Naive thymus-derived CD4-positive, alpha-beta T cell (primary cell): ENCODE data around the gene ACE. TPM values are rescaled to one million over a fixed set of nuclear protein-coding genes. Genes with fewer than 3 reads are reported as not detected.

Experiments
- ATAC-seq: fragments of 150-1000 bp; cut with Tn5 transposase; 2 replicates; pipeline ENCODE4 v1.10.0; 2021; ENCODE audit warnings: mild to moderate bottlenecking, moderate library complexity
- CTCF ChIA-PET: fragments of 350-600 bp; sonication (Branson Sonifier 250); formaldehyde crosslinking; loops from one replicate; lab custom pipeline; 2021; ENCODE audit warnings: antibody characterized with exemption; lab: Charles Lee
- POLR2A ChIA-PET: fragments of 350-600 bp; sonication (Branson Sonifier 250); formaldehyde crosslinking; loops from one replicate; lab custom pipeline; 2021; ENCODE audit warnings: antibody characterized with exemption, inconsistent platforms; lab: Charles Lee
- DNase-seq, 9 donors: peaks; one replicate each; pipeline versions ENCODE4 v3.0.0 to v3.0.0-alpha.2; 2020 to 2022; ENCODE audit warnings: mixed read lengths in 1 of 9
- H3K27ac ChIP-seq: one replicate; pipeline ENCODE4 v1.7.0; 2013; ENCODE audit warnings: mild to moderate bottlenecking, low read depth, low read length, moderate library complexity
- H3K27me3 ChIP-seq, 2 donors: one replicate each; pipeline ENCODE4 v1.7.0; 2013; ENCODE audit warnings: low read length in 2 of 2, mild to moderate bottlenecking in 2 of 2, moderate library complexity in 2 of 2; ENCODE audit not compliant: control insufficient read depth in 2 of 2, insufficient read depth in 2 of 2
- H3K36me3 ChIP-seq, 3 experiments: 1 replicate in 2 of 3; 2 replicates in 1 of 3; pipeline ENCODE4 v1.7.0; 2013; ENCODE audit warnings: low read length in 3 of 3, mild to moderate bottlenecking in 3 of 3, moderate library complexity in 1 of 3; ENCODE audit not compliant: insufficient read depth in 3 of 3, control insufficient read depth in 2 of 3
- H3K4me1 ChIP-seq, 2 donors: one replicate each; pipeline ENCODE4 v1.7.0; 2013; ENCODE audit warnings: low read length in 2 of 2, mild to moderate bottlenecking in 2 of 2, moderate library complexity in 1 of 2; ENCODE audit not compliant: control insufficient read depth in 2 of 2, insufficient read depth in 2 of 2
- H3K4me3 ChIP-seq: 2 replicates; pipeline ENCODE4 v1.7.0; 2013; ENCODE audit warnings: mild to moderate bottlenecking, low read length
- H3K9me3 ChIP-seq, 3 experiments: 1 replicate in 2 of 3; 2 replicates in 1 of 3; pipeline ENCODE4 v1.7.0; 2013; ENCODE audit warnings: low read length in 3 of 3; ENCODE audit not compliant: control insufficient read depth in 2 of 3
- H3K27ac Mint-ChIP-seq, 9 donors: one replicate each; pipeline ENCODE4 v1.8.0; 2020 to 2022; ENCODE audit warnings: mixed read lengths in 9 of 9, mild to moderate bottlenecking in 8 of 9, moderate library complexity in 5 of 9, inconsistent platforms in 2 of 9
- H3K27me3 Mint-ChIP-seq, 5 donors: one replicate each; pipeline ENCODE4 v1.8.0; 2021 to 2022; ENCODE audit warnings: mixed read lengths in 5 of 5, mild to moderate bottlenecking in 1 of 5
- H3K36me3 Mint-ChIP-seq, 5 donors: one replicate each; pipeline ENCODE4 v1.8.0; 2020 to 2022; ENCODE audit warnings: mixed read lengths in 5 of 5, mild to moderate bottlenecking in 3 of 5, inconsistent platforms in 1 of 5
- H3K4me1 Mint-ChIP-seq, 7 donors: one replicate each; pipeline ENCODE4 v1.8.0; 2020 to 2022; ENCODE audit warnings: mixed read lengths in 7 of 7, mild to moderate bottlenecking in 3 of 7, inconsistent platforms in 1 of 7
- H3K4me3 Mint-ChIP-seq, 10 donors: one replicate each; pipeline ENCODE4 v1.8.0; 2020 to 2022; ENCODE audit warnings: mild to moderate bottlenecking in 10 of 10, mixed read lengths in 10 of 10, moderate library complexity in 6 of 10, inconsistent platforms in 2 of 10
- H3K9me3 Mint-ChIP-seq, 11 donors: one replicate each; pipeline ENCODE4 v1.8.0; 2020 to 2022; ENCODE audit warnings: mixed read lengths in 11 of 11, mild to moderate bottlenecking in 4 of 11, inconsistent platforms in 1 of 11, moderate library complexity in 1 of 11
- intact Hi-C, 2 donors: fragments of 100-400 bp; cut with micrococcal nuclease; formaldehyde crosslinking; loops; one replicate each; pipeline ENCODE4 v1.15.1; 2023
- polyA plus RNA-seq, 2 donors: library from polyadenylated mRNA; unstranded; fragments of 300-500 nt; fragmentation: Illumina TruSeq; gene quantifications; one replicate each; pipeline ENCODE4 v1.2.3, GENCODE V29; 2021
- total RNA-seq, 6 experiments: library from RNA in 5 of 6; stranded (reverse) in 5 of 6; gene quantifications; 1 replicate in 5 of 6; 2 replicates in 1 of 6; pipeline ENCODE4 v1.2.3 and lab custom pipeline; 2021 to 2026

Gene ACE
- total and polyA plus RNA-seq, 7 experiments from 2014 or later: 0.73 to 14.4 (median 2.3) TPM; not detected in 2

- intact Hi-C loops: loop anchor here (1.0 to 10.0 kb wide), 10 partner anchors 21 to 396 kb away; partner anchors contain the start of genes DCAF7 (in 2 of the 2), ACE (in 1 of the 2), CCDC47 (in 1 of the 2) and DDX42 (in 1 of the 2)
- DNase-seq (peak; percentile 34 to 83 (median 54)), ATAC-seq (peak; percentile 74)
- Mint-ChIP-seq H3K36me3 (peaks cover 0 to 7% (median 0%) of the 10 kb centered on the region in 5 donors), H3K4me3 (peak within 1 kb of the TSS; percentile 69 to 87 (median 79)), H3K9me3 (no peaks in the 10 kb centered on the region), H3K27ac (peak within 1 kb of the TSS; percentile 33 to 86 (median 72)), H3K4me1 (peaks cover 11 to 37% (median 22%) of the 10 kb centered on the region in 7 donors), H3K27me3 (peaks cover 0 to 24% (median 0%) of the 10 kb centered on the region in 5 donors)
- H3K9me3 ChIP-seq: no peaks in the 10 kb centered on the region
- POLR2A ChIA-PET: interaction anchor here (0.6 to 1.9 kb wide), 5 partner anchors 11 to 252 kb away, joined by 3 to 5 read pairs (median 4); no protein-coding TSS in a partner anchor
- H3K4me3 ChIP-seq: peak within 1 kb of the TSS; percentile 61
- CTCF ChIA-PET: interaction anchor here (0.7 to 1.2 kb wide), 3 partner anchors 19 to 21 kb away, joined by 3 to 5 read pairs (median 3); no protein-coding TSS in a partner anchor
- H3K27me3 ChIP-seq: no peaks in the 10 kb centered on the region
- peaks cover 9 to 11% of the 10 kb centered on the region in 2 donors for H3K4me1 ChIP-seq
- no peaks in the 10 kb centered on the region for H3K36me3 ChIP-seq
- peak within 1 kb of the TSS; percentile 67 for H3K27ac ChIP-seq
Observed at GRCh38 chr17:63445954-63446752, 30.7 kb upstream of the ACE start, which contains the start of gene CYB561. CYB561 (minus strand) TSS chr17:63446306; CDS start chr17:63437547, 8,759 bp downstream.

GRCh38 chr17:63446753-63447470, 29.9 kb upstream of the ACE start:
- Mint-ChIP-seq H3K4me3 (peak overlapping the region; percentile 58 to 87 (median 79)), H3K27me3 (peaks cover 0 to 30% (median 0%) of the 10 kb centered on the region in 5 donors), H3K36me3 (peaks cover 0 to 7% (median 0%) of the 10 kb centered on the region in 5 donors), H3K4me1 (peaks cover 11 to 34% (median 20%) of the 10 kb centered on the region in 7 donors), H3K27ac (peak overlapping the region; percentile 33 to 84 (median 64)), H3K9me3 (no peaks in the 10 kb centered on the region)
- intact Hi-C loops: loop anchor here (1.0 to 10.0 kb wide), 10 partner anchors 22 to 395 kb away; partner anchors contain the start of genes DCAF7 (in 2 of the 2), ACE (in 1 of the 2), CCDC47 (in 1 of the 2) and DDX42 (in 1 of the 2)
- H3K4me3 ChIP-seq: peak overlapping the region; percentile 61
- ATAC-seq (peak; percentile 19), DNase-seq (peak; percentile 19 to 54 (median 35))
- H3K4me1 ChIP-seq: peaks cover 9 to 11% of the 10 kb centered on the region in 2 donors
- POLR2A ChIA-PET: interaction anchor here (0.6 to 1.1 kb wide), 5 partner anchors 14 to 260 kb away, joined by 3 to 4 read pairs (median 3); no protein-coding TSS in a partner anchor
- no peaks in the 10 kb centered on the region for H3K27me3 ChIP-seq
- H3K36me3 ChIP-seq: no peaks in the 10 kb centered on the region
- H3K27ac ChIP-seq: peak overlapping the region; percentile 67
- no peaks in the 10 kb centered on the region for H3K9me3 ChIP-seq
- CTCF ChIA-PET: interaction anchor here (0.7 to 1.2 kb wide), 3 partner anchors 19 to 402 kb away, joined by 3 to 5 read pairs (median 4); no protein-coding TSS in a partner anchor

GRCh38 chr17:63447471-63448009, 29.3 kb upstream of the ACE start:
- intact Hi-C loops: loop anchor here (2.0 to 10.0 kb wide), 8 partner anchors 23 to 395 kb away; partner anchors contain the start of genes ACE (in 1 of the 2), CCDC47 (in 1 of the 2), DCAF7 (in 1 of the 2) and DDX42 (in 1 of the 2)
- POLR2A ChIA-PET: interaction anchor here (0.5 to 0.6 kb wide), 2 partner anchors 151 to 259 kb away, joined by 3 read pairs; no protein-coding TSS in a partner anchor
- Mint-ChIP-seq H3K27me3 (peaks cover 0 to 32% (median 0%) of the 10 kb centered on the region in 5 donors), H3K36me3 (peaks cover 0 to 7% (median 0%) of the 10 kb centered on the region in 5 donors), H3K9me3 (no peaks in the 10 kb centered on the region), H3K27ac (peak overlapping the region in 8 of 9 donors; percentile 33 to 84 (median 66)), H3K4me3 (peak overlapping the region; percentile 58 to 87 (median 79)), H3K4me1 (peaks cover 11 to 32% (median 20%) of the 10 kb centered on the region in 7 donors)
- H3K27ac ChIP-seq: no peak overlapping the region
- CTCF ChIA-PET: interaction anchor here (0.7 to 1.2 kb wide), 3 partner anchors 20 to 401 kb away, joined by 3 to 5 read pairs (median 4); no protein-coding TSS in a partner anchor
- ATAC-seq (no peak), DNase-seq (no peak)
- H3K36me3 ChIP-seq: no peaks in the 10 kb centered on the region
- no peaks in the 10 kb centered on the region for H3K27me3 ChIP-seq
- peaks cover 9 to 11% of the 10 kb centered on the region in 2 donors for H3K4me1 ChIP-seq
- H3K4me3 ChIP-seq: peak overlapping the region; percentile 61
- H3K9me3 ChIP-seq: no peaks in the 10 kb centered on the region

GRCh38 chr17:63448655-63449054, 28.2 kb upstream of the ACE start:
- peaks cover 9 to 11% of the 10 kb centered on the region in 2 donors for H3K4me1 ChIP-seq
- Mint-ChIP-seq H3K4me3 (peak overlapping the region in 5 of 10 donors; percentile 15 to 58 (median 34)), H3K4me1 (peaks cover 11 to 31% (median 20%) of the 10 kb centered on the region in 7 donors), H3K27me3 (peaks cover 0 to 28% (median 0%) of the 10 kb centered on the region in 5 donors), H3K9me3 (no peaks in the 10 kb centered on the region), H3K27ac (peak overlapping the region in 4 of 9 donors; percentile 28 to 73 (median 38)), H3K36me3 (peaks cover 0 to 7% (median 0%) of the 10 kb centered on the region in 5 donors)
- no peaks in the 10 kb centered on the region for H3K9me3 ChIP-seq
- no peaks in the 10 kb centered on the region for H3K36me3 ChIP-seq
- DNase-seq: no peak
- ATAC-seq: no peak
- no peaks in the 10 kb centered on the region for H3K27me3 ChIP-seq
- no peak overlapping the region for H3K4me3 ChIP-seq
- no peak overlapping the region for H3K27ac ChIP-seq
- intact Hi-C loops: loop anchor here (5.0 to 10.0 kb wide), 6 partner anchors 56 to 394 kb away; partner anchors contain the start of genes CCDC47 (in 1 of the 2), DCAF7 (in 1 of the 2), DDX42 (in 1 of the 2) and SMARCD2 (in 1 of the 2)
- ChIA-PET POLR2A (interaction anchor here (0.7 to 1.5 kb wide), 2 partner anchors 9 to 152 kb away, joined by 3 to 4 read pairs; partner anchors contain the start of gene TACO1), CTCF (no interaction called here)

- intact Hi-C loops: no loop called here
- peaks cover 0 to 17% (median 0%) of the 10 kb centered on the region in 5 donors for H3K27me3 Mint-ChIP-seq
- ChIA-PET CTCF (interaction anchor here (0.7 kb wide), 1 partner anchor 150 kb away, joined by 3 read pairs; no protein-coding TSS in a partner anchor), POLR2A (no interaction called here)
- H3K9me3 Mint-ChIP-seq: peaks cover 0 to 2% (median 0%) of the 10 kb centered on the region in 11 donors
- Histone ChIP-seq H3K27ac (no peak overlapping the region), H3K9me3 (no peaks in the 10 kb centered on the region), H3K27me3 (no peaks in the 10 kb centered on the region), H3K36me3 (no peaks in the 10 kb centered on the region), H3K4me1 (peaks cover 9 to 11% of the 10 kb centered on the region in 2 donors), H3K4me3 (no peak overlapping the region)
- no peak overlapping the region for H3K27ac Mint-ChIP-seq
- H3K36me3 Mint-ChIP-seq: peaks cover 0 to 5% (median 0%) of the 10 kb centered on the region in 5 donors
- no peak for DNase-seq
- H3K4me1 Mint-ChIP-seq: peaks cover 4 to 23% (median 10%) of the 10 kb centered on the region in 7 donors
- H3K4me3 Mint-ChIP-seq: peak overlapping the region in 1 of 10 donors; percentile 8
- no peak for ATAC-seq
Observed at GRCh38 chr17:63450551-63450950, 26.3 kb upstream of the ACE start.
